ENCODE results near the gene INTS1. TPM values are rescaled to one million over a fixed set of nuclear protein-coding genes. Genes with fewer than 3 reads are reported as not detected.

The INTS1 gene
- total RNA-seq, 2 donors from 2014 or later = 61.0 to 141 TPM

- peak; percentile 82 for DNase-seq
- peaks cover 8% of the 10 kb centered on the region for H3K4me1 ChIP-seq
- intact Hi-C loops (cut with DNase I) = no loop called here
These were observed 48.8 kb downstream of the INTS1 start for GRCh38 chr7:1455241-1455939.

GRCh38 chr7:1454542-1454941 is 49.6 kb downstream of the INTS1 start:
- no peak overlapping the region for H3K4me3 ChIP-seq
- TF ChIP-seq CTCF (IDR thresholded peaks at IDR 0.05) = no peak
- no peaks in the 10 kb centered on the region for H3K27me3 ChIP-seq
- DNase-seq = no peak
- H3K27ac ChIP-seq = peak overlapping the region; percentile 84
- H3K4me1 ChIP-seq = peaks cover 6% of the 10 kb centered on the region
- no peaks in the 10 kb centered on the region for H3K36me3 ChIP-seq
- H3K9ac ChIP-seq (ENCODE audit: low read depth in 2 of 2, low read length in 2 of 2) = peak overlapping the region; percentile 19 to 88
- intact Hi-C loops (cut with DNase I) = no loop called here
- H3K9me3 ChIP-seq = no peaks in the 10 kb centered on the region

More at GRCh38 chr7:1455241-1455939, 48.8 kb downstream of the INTS1 start:
- no peaks in the 10 kb centered on the region for H3K36me3 ChIP-seq
- H3K4me3 ChIP-seq = peak overlapping the region; percentile 15
- no peak for TF ChIP-seq CTCF (IDR thresholded peaks at IDR 0.05)
- peak overlapping the region; percentile 84 for H3K27ac ChIP-seq
- peak overlapping the region; percentile 66 to 88 for H3K9ac ChIP-seq (ENCODE audit: low read depth in 2 of 2, low read length in 2 of 2)
- no peaks in the 10 kb centered on the region for H3K9me3 ChIP-seq
- no peaks in the 10 kb centered on the region for H3K27me3 ChIP-seq

- intact Hi-C loops (cut with DNase I) = no loop called here
- DNase-seq = no peak
- no peak for TF ChIP-seq CTCF (IDR thresholded peaks at IDR 0.05)
- no peaks in the 10 kb centered on the region for H3K9me3 ChIP-seq
- no peaks in the 10 kb centered on the region for H3K27me3 ChIP-seq
- no peak overlapping the region for H3K4me3 ChIP-seq
- peak overlapping the region in 1 of 2 donors; percentile 34 for H3K9ac ChIP-seq (ENCODE audit: low read depth in 2 of 2, low read length in 2 of 2)
- no peaks in the 10 kb centered on the region for H3K4me1 ChIP-seq
- no peaks in the 10 kb centered on the region for H3K36me3 ChIP-seq
- no peak overlapping the region for H3K27ac ChIP-seq
These were observed 52.0 kb downstream of the INTS1 start for GRCh38 chr7:1452205-1452604.

- no peaks in the 10 kb centered on the region for H3K27me3 ChIP-seq
- no peak for DNase-seq
- no peak overlapping the region for H3K9ac ChIP-seq (ENCODE audit: low read depth in 2 of 2, low read length in 2 of 2)
- intact Hi-C loops (cut with DNase I) = no loop called here
- no peaks in the 10 kb centered on the region for H3K36me3 ChIP-seq
- H3K4me3 ChIP-seq = no peak overlapping the region
- no peaks in the 10 kb centered on the region for H3K9me3 ChIP-seq
- no peaks in the 10 kb centered on the region for H3K4me1 ChIP-seq
- no peak for TF ChIP-seq CTCF (IDR thresholded peaks at IDR 0.05)
- H3K27ac ChIP-seq = no peak overlapping the region
These were observed 53.2 kb downstream of the INTS1 start for GRCh38 chr7:1450987-1451386.

GRCh38 chr7:1450431-1450830 is 53.8 kb downstream of the INTS1 start:
- intact Hi-C loops (cut with DNase I) = no loop called here
- Histone ChIP-seq H3K27ac (no peak overlapping the region), H3K4me1 (no peaks in the 10 kb centered on the region), H3K27me3 (no peaks in the 10 kb centered on the region), H3K4me3 (no peak overlapping the region), H3K9me3 (no peaks in the 10 kb centered on the region), H3K9ac (ENCODE audit: low read depth in 2 of 2, low read length in 2 of 2) (peak overlapping the region; percentile 5 to 16), H3K36me3 (no peaks in the 10 kb centered on the region)
- DNase-seq = no peak
- no peak for TF ChIP-seq CTCF (IDR thresholded peaks at IDR 0.05)
